ENCODE data around the gene PAX3. TPM values are rescaled to one million over a fixed set of nuclear protein-coding genes. Genes with fewer than 3 reads are reported as not detected.
"Not testable (repeated sequence)": the region's sequence is repeated elsewhere in the genome, so short reads cannot be mapped to it uniquely, and the experiment has no call there.

PAX3 gene
- total and polyA plus RNA-seq, 11 donors, result 0.42 TPM; not detected in 10

DNA sequence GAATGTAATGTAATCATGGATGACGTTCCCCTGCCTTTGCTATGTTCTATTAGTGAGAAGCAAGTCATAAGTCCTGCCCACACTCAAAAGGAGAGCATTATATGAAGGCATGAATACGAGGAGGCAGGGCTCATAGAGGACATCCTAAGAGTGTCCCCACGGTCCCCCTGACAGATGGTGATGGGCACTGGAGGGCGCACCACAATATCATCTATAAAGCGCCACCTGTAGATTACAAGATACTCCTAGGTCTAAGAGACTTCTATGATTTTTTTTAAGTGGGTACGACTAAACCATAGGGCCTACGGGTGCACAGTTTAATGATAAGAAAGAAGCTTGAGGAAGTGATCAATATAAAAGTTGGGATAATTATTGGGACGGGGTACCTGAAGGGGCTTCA is 131.0 kb downstream of the PAX3 start:
- 76 to 82% (median 80%) methylated on average over 8 of the region's 8 CpGs for WGBS, 4 donors

DNA sequence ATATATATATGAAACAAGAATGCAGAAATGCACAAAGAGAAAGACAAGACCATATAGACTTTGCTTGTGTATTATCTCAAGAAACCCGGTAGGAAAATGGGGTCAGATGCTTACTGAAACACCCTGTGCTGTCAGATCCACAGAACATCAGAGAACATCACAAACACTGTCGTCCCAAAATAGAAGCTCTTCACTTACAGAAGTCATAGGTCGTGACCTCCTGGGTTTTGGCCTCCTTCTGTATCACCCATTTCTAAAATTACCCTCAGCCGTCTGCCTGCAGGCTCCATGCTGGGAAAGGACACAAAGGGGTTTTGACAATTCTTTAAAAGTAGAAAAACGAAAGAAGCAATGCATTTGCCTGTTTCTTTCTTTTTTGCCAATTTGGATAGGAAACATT is 137.9 kb downstream of the PAX3 start:
- peaks cover 0 to 6% (median 0%) of the 10 kb centered on the region in 12 donors for H3K4me1 ChIP-seq
- no peak overlapping the region for H3K4me3 ChIP-seq
- TF ChIP-seq, protein P1, sequence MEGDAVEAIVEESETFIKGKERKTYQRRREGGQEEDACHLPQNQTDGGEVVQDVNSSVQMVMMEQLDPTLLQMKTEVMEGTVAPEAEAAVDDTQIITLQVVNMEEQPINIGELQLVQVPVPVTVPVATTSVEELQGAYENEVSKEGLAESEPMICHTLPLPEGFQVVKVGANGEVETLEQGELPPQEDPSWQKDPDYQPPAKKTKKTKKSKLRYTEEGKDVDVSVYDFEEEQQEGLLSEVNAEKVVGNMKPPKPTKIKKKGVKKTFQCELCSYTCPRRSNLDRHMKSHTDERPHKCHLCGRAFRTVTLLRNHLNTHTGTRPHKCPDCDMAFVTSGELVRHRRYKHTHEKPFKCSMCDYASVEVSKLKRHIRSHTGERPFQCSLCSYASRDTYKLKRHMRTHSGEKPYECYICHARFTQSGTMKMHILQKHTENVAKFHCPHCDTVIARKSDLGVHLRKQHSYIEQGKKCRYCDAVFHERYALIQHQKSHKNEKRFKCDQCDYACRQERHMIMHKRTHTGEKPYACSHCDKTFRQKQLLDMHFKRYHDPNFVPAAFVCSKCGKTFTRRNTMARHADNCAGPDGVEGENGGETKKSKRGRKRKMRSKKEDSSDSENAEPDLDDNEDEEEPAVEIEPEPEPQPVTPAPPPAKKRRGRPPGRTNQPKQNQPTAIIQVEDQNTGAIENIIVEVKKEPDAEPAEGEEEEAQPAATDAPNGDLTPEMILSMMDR (IDR thresholded peaks at IDR 0.05), result no peak
- TF ChIP-seq POLR2A (IDR thresholded peaks at IDR 0.05), result no peak
- H3K27me3 ChIP-seq, result peaks cover 0 to 22% (median 0%) of the 10 kb centered on the region in 9 donors
- H3K36me3 ChIP-seq, result no peaks in the 10 kb centered on the region
- H3K9me3 ChIP-seq, result no peaks in the 10 kb centered on the region
- ATAC-seq, result peak in 1 of 4 donors; percentile 53
- 9 to 21% (median 11%) methylated on average over 5 of the region's 5 CpGs for WGBS, 4 donors
- no peak for DNase-seq
- intact Hi-C loops (cut with DNase I), result no loop called here
- H3K27ac ChIP-seq, result no peak overlapping the region

More for the DNA sequence above, 131.0 kb downstream of the PAX3 start:
- Histone ChIP-seq H3K27me3 (peaks cover 0 to 14% (median 0%) of the 10 kb centered on the region in 9 donors), H3K4me3 (no peak overlapping the region), H3K27ac (no peak overlapping the region), H3K9me3 (no peaks in the 10 kb centered on the region), H3K36me3 (no peaks in the 10 kb centered on the region), H3K4me1 (no peaks in the 10 kb centered on the region)
- no peak for DNase-seq
- ATAC-seq, result no peak
- intact Hi-C loops (cut with DNase I), result no loop called here
- TF ChIP-seq, protein P1 (IDR thresholded peaks at IDR 0.05), result no peak
- no peak for TF ChIP-seq POLR2A (IDR thresholded peaks at IDR 0.05)

DNA sequence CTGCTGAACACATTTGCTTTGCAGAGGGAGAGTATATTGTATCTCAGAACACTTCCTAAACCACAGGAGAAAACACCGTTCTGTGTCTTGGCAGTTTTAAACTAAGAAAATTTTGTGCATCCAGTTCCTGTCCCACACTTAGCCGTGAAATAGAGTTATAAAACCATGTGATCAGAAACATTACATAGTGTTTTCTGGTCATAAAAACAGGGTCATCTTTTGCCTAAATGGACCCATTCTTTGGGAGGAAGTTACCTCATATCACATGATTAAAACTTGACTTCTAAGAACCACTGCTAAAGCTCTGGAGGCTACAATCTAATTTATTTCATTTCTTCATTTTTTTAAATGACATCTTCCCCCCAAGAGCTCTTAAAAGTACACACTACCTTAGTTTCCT is 138.7 kb downstream of the PAX3 start:
- no peaks in the 10 kb centered on the region for H3K9me3 ChIP-seq
- no peaks in the 10 kb centered on the region for H3K36me3 ChIP-seq
- intact Hi-C loops (cut with DNase I), result no loop called here
- TF ChIP-seq, protein P1 (IDR thresholded peaks at IDR 0.05), result no peak
- no peak for TF ChIP-seq POLR2A (IDR thresholded peaks at IDR 0.05)
- WGBS, 4 donors, result 75 to 86% (median 81%) methylated on average over 2 of the region's 2 CpGs
- peaks cover 0 to 22% (median 0%) of the 10 kb centered on the region in 9 donors for H3K27me3 ChIP-seq
- DNase-seq (no peak), ATAC-seq (no peak)
- peaks cover 0 to 6% (median 0%) of the 10 kb centered on the region in 12 donors for H3K4me1 ChIP-seq
- no peak overlapping the region for H3K4me3 ChIP-seq
- no peak overlapping the region for H3K27ac ChIP-seq

DNA sequence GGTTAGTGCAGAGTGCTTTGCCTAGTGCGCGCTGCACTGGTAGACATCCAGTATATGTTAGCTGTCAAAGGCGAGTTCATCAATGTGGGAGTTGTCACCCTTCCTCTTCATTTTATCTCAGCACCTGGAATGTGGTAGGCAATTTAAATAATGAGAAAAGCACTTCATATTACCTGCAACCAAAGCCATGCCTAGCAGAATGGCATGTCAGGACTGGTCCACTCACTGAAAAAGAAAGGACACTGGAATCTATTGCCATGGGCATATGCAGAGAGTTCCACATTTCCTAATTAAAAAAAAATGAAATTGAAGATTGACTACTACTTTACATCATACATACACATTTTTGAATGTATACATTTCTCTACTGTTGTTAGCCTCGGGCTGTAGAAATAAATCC is 139.6 kb downstream of the PAX3 start:
- 77 to 88% (median 85%) methylated on average over 4 of the region's 4 CpGs for WGBS, 4 donors
- Histone ChIP-seq H3K36me3 (no peaks in the 10 kb centered on the region), H3K4me1 (peaks cover 0 to 6% (median 0%) of the 10 kb centered on the region in 12 donors), H3K4me3 (no peak overlapping the region), H3K27me3 (peaks cover 0 to 22% (median 0%) of the 10 kb centered on the region in 9 donors), H3K27ac (no peak overlapping the region), H3K9me3 (no peaks in the 10 kb centered on the region)
- no peak for TF ChIP-seq POLR2A (IDR thresholded peaks at IDR 0.05)
- TF ChIP-seq, protein P1 (IDR thresholded peaks at IDR 0.05), result no peak
- intact Hi-C loops (cut with DNase I), result no loop called here
- DNase-seq (no peak), ATAC-seq (no peak)

DNA sequence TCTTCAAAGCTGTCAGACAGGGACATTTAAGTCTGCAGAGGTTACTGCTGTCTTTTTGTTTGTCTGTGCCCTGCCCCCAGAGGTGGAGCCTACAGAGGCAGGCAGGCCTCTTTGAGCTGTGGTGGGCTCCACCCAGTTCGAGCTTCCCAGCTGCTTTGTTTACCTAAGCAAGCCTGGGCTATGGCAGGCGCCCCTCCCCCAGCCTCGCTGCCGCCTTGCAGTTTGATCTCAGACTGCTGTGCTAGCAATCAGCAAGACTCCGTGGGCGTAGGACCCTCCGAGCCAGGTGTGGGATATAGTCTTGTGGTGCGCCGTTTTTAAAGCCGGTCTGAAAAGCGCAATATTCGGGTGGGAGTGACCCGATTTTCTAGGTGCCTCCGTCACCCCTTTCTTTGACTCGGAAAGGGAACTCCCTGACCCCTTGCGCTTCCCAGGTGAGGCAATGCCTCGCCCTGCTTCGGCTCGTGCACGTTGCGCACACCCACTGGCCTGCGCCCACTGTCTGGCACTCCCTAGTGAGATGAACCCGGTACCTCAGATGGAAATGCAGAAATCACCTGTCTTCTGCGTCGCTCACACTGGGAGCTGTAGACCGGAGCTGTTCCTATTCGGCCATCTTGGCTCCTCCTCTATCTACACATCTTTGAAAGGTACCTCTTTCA is 143.7 kb downstream of the PAX3 start:
- H3K4me1 ChIP-seq; H3K36me3 ChIP-seq; H3K4me3 ChIP-seq; H3K9me3 ChIP-seq; H3K27me3 ChIP-seq; intact Hi-C loops (cut with DNase I); ATAC-seq; H3K27ac ChIP-seq: not testable (repeated sequence)
- 38 to 92% (median 55%) methylated on average over 6 to 27 of the region's 27 CpGs for WGBS, 4 donors
- peak in 1 of 5 donors; percentile 25 for DNase-seq

Measured in heart left ventricle (tissue), 16 donors.